Activated CD4-positive, alpha-beta T cell treated with anti-CD3 and anti-CD28 coated beads, Interleukin-2, Interleukin-6, amounts not matched to agents 100 ng/mL and 50 ng/mL, durations not matched to agents 16 hours and 8 hours (primary cell): ENCODE measurements around the gene CHAT.

ENCODE experiments used
- DNase-seq: peaks from one replicate; pipeline ENCODE4 v3.0.0-alpha.2; 2020

CHAT gene

GRCh38 chr10:49613882-49614241 lies at the start of gene CHAT:
Gene CHAT, plus strand, starts transcription at chr10:49614037. Its CDS starts 153 bp downstream, at chr10:49614190.
- DNase-seq = no peak

GRCh38 chr10:49564461-49565009 lies 49.3 kb upstream of the CHAT start:
- DNase-seq = no peak

GRCh38 chr10:49567810-49568209 lies 46.0 kb upstream of the CHAT start:
- no peak for DNase-seq

DNA sequence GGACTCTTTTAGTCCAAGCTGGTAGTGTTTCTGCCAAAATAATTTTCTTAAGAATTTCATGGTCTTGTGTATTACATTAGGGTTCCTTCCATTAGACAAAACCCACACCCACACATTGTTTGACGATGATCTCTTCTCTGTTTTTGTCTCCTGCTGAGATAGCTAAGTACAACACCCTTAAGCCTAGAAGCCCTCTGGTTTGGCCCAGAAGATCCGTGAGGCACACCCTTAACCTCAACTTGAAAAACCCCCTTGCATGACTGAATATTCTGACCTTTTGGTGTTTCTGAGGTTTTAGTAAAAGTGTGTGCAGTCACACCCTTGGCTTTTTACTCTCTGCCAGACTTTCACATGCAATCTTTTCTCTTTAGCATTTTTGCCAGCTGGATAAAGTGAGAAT lies 45.6 kb upstream of the CHAT start:
- no peak for DNase-seq

GRCh38 chr10:49569031-49569631 lies 44.7 kb upstream of the CHAT start:
- DNase-seq = no peak

- DNase-seq = no peak
Observed at GRCh38 chr10:49571388-49571787, 42.4 kb upstream of the CHAT start.

DNA sequence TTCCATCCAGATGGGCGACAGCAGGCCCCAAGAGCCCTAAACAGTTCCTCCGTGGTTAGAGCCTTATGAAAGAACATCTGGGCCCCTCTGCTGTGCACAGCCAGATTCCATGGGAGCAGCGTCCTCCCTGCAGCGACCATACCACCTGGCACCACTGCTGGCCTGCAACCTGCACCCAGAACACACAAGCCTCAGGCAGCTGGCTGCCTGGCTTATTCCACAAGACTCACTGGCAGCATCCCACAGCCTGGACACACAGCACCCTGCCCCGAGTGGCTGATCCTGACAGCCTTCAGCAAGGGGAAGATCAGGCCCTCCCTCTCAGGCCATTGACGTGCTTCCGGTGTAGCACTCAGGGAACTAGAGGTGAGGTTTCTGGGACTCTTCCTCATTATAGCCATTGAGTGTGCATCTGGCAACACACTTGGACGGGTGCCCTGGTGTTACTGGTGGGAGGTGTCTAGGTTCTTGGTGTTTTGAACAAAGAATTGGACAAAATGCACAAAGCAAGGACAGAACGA lies 41.2 kb upstream of the CHAT start:
- no peak for DNase-seq

- DNase-seq = no peak
Observed at GRCh38 chr10:49575489-49576072, 38.3 kb upstream of the CHAT start.

- peak; percentile 6 for DNase-seq
Observed at GRCh38 chr10:49577182-49577925, 36.5 kb upstream of the CHAT start.

- no peak for DNase-seq
Observed at GRCh38 chr10:49578392-49578791, 35.4 kb upstream of the CHAT start.

- DNase-seq = no peak
Observed at GRCh38 chr10:49579621-49580020, 34.2 kb upstream of the CHAT start.

GRCh38 chr10:49585387-49585786 lies 28.4 kb upstream of the CHAT start:
- no peak for DNase-seq

DNA sequence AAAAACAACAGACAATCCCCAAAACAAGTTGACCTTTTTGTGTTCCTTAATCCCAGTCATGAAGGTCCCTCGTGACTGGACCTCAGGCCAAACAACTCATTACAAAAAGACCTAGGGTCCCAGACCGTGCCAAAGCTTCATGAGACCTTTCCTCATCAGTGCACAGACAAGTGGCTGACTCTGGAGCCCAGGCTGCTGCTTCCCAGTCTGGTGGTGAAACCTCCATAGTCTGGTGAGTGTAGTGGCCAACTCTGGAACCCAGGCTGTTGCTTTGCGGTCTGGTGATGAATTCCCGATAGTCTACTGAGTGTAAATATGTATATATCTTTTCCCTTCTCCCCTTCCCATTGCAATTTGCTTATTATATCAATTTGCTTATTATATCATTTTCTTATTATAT lies 25.9 kb upstream of the CHAT start:
- no peak for DNase-seq

GRCh38 chr10:49592726-49593563 lies 20.9 kb upstream of the CHAT start:
- DNase-seq = peak; percentile 71

DNA sequence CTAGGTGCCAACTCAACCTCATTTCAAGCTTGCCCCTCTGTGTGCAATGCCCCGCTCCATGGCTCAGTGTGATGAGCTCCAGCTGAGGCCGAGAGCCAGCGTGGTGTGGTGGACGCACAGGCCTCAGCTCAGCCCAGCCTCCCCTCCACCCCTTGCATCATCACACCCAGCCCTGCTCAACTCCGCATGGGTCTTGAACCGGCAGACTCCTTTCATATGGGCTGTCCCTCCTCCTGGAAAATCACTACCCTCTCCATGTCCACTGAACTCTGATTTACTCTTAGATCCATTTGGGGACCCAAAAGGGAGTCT lies 20.3 kb upstream of the CHAT start:
- DNase-seq = no peak

DNA sequence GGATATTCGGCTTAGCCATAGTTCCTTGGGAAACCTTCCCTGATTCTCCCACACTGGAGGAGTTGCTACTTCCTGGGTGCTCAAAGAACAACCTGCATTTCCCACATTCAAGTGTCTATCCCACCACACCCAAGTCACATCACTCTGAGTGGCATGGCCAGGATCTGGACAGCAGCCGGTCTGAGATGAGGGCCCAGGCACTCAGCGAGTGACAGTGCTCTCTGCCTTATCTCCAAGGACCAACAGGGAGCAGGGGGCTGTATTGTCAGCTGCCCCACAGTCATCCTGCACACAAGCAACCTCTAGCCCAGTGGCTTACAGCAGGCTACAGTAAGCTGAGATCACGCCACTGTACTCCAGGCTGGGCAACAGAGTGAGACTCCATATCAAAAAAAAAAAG lies 19.8 kb upstream of the CHAT start:
- DNase-seq = no peak

DNA sequence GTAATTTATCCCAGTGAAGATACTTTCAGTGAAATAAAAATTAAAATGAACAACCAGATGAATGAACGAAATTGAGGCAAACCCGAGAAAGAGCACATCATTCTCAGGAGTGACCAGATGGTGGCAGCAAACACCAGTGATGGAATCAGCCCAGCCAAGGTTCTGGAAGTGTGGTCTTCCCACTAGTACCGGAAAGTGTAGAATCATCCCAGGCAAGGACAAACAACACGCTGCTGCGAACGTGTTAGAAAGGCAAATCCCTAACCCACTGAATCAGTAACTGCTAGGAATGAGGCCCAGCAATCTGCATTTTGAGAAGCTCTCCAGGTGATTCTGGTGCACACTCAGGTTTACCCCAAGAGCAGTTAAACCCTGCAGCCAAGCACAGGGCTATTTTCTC lies 19.2 kb upstream of the CHAT start:
- DNase-seq = peak; percentile 42

DNA sequence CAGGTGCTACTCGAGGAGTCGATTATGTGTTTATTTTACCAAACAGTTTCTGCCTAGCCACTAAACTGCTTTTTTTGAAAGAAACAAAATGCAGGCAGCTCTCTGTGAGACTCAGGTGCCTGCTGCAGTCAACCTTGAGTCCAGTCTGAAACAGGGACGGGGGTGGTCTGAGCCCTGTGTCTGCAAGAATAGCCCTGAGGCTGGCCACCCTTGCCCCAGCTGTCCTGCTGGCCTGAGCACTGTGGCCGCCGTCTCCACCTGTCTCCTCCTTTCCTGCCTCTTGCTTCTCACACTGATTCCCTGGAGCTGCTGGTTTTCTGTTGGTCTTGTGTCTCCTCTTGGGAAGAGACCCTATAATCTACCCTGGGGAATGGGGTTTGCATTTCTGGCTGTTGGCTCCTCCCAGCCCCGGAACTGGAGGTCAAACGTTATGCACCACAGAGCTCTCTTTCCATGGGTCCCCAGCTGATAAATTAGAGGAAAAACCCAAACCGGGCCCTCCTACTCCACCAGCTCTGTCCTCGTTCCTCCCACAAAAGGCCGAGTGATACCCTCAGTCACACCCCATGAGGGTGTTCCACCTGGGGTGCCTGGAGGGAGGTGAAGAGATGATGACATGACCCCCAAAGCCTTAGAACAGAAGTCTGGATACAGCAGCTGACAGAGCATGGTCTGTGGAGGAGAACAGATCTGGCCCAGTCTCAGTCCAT lies 18.7 kb upstream of the CHAT start:
- DNase-seq = no peak

- no peak for DNase-seq
Observed at GRCh38 chr10:49595713-49596492, 17.9 kb upstream of the CHAT start.

DNA sequence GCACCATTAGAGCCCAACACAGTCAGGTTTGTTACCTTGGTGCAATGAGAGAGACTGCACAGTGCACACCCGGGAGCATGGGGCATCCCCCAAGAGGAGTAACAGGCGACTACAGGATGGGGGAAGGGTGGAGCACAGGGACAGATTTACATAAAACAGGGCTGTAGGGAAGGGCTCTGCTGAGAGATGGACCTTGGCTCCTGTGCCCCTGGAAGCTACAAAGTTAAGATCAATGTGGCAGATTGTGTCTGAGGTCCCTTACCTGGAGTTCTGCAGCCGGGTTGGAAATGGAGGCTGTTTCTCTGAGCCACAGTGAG lies 17.4 kb upstream of the CHAT start:
- no peak for DNase-seq

DNA sequence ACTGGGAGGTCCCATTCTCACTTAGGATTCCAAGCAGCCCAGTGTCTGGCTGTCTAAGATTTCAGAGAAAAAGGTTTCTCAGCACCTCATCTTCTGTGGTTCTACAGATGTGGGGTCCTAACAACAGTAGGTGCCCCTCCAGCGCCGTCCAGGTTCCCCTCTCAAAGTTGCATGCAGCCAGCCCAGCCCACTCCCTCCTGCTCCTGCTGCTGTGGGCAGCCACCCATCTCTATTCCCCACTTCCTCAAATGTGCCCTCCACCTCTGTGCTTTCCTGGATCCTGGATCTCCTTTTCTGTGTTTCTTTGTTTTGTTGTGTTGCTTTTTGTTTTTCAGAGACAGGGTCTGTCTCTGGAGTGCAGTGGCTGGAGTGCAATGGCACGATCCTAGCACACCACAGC lies 17.0 kb upstream of the CHAT start:
- DNase-seq = no peak
